HG03039 (cell line): ENCODE data around the gene SBK2.
"Not testable (repeated sequence)": the region's sequence is repeated elsewhere in the genome, so short reads cannot be mapped to it uniquely, and the experiment has no call there.

Experiments
- ATAC-seq: cut with Tn5 transposase; IDR thresholded peaks from one replicate; pipeline ENCODE4 v1.9.1; 2021; ENCODE audit warnings: mild to moderate bottlenecking, moderate library complexity; ENCODE audit not compliant: unreplicated experiment

The SBK2 gene

DNA sequence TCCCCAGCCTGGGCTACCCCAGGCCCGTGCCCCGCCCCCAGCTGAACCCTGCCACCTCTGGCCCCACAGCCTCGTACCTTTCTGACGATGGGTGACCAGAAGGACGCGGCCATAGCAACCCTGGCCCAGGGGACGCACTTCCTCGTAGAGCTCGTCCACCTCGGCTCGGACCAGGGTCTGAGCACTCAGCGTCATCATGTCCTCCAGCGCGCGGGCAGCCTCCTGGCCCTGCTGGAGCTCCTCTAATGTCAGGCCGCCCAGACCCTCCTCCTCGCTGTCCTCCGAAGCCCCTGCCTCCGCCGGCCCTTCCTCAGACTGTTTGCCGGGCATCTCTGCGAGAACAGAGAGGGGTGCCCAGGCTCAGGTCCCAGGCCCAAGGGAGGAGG, 975 bp downstream of the SBK2 start:
- ATAC-seq = no peak

- no peak for ATAC-seq
These were observed 1.6 kb downstream of the SBK2 start for GRCh38 chr19:55535173-55535964.

DNA sequence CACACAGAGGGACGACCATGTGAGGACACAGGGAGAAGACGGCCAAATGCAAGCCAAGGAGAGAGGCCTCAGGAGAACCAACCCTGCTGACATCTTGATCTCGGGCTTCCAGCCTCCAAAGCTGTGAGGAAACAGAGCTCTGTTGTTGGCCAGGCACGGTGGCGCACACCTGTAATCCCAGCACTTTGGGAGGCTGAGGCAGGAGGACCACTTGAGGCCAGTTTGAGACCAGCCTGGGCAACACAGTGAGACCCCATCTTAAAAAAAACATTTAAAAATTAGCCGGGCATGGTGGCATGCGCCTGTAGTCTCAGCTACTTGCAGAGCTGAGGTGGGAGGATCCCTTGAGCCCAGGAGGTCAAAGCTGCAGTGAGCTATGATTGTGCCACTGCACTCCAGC, 2.7 kb downstream of the SBK2 start:
- not testable (repeated sequence) for ATAC-seq

- no peak for ATAC-seq
These were observed 5.9 kb downstream of the SBK2 start for GRCh38 chr19:55530996-55531395.

- ATAC-seq = no peak
These were observed 7.2 kb downstream of the SBK2 start for GRCh38 chr19:55529636-55530234.

- no peak for ATAC-seq
These were observed 8.7 kb downstream of the SBK2 start for GRCh38 chr19:55528030-55528803.

DNA sequence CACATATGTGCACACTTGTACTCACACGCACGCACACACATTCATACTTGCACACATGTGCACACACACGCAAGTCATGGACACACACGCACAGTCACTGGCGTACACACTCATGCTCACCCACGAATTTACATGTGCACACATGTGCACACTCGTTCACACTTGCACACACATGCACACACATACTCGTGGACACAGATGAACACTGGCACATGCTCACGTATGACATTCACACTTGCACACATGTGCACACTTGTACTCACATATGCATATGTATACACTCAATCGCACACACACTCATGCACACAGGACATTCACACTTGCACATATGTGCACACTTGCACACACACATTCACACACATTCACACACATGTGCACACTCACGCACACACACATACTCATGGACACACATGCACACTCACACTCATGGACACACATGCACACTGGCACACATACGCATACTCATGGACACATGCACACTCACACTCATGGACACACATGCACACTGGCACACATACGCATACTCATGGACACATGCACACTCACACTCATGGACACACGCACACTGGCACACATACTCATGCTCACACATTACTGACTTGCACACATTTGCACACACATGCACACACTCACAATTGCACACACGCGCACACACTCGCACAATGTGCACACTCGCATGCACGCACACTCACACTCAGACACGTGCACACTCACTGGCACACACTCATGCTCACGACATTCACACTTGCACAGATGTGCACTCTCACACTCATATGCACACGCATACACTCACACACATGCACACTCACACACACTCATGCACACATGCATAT, 9.5 kb downstream of the SBK2 start:
- no peak for ATAC-seq

DNA sequence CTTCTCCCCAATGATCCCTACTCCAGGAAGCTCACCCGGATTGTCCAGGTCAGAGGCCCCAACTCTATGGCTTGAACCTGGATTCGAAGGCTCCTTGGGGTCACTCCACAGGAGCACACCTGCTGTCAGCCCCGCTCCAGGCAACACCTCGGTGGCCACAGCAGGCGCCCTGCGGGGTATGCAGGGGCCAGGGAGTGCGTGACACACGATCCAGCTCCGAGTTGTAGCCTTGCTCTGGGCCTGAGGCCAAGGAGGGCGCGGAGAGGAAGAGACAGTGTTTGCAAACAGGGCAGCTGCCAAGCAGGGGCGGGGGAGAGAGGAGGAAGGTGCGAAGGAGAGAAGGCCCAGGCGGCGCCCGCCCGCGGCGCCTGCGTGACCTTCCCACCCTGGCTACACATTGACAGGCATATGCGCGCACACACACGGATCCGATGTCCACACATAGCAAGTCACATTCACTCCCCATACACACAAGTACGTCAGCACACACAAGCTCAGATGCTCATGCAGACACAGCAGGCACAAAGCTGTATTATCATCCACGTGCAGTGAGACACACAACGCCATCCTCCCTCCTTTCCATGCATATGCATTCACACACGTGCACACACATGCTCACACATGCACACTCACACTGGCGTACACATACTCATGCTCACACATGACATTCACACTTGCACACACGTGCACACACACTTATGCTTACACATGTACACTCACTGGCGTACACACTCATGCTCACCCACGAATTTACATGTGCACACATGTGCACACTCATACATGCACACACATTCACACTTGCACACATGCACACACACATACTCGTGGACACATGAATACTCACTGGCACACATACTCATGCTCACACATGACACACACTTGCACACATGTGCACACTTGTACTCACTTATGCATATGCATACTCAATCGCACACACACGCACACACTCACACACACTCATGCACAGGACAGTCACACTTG, 10.4 kb downstream of the SBK2 start:
- no peak for ATAC-seq

DNA sequence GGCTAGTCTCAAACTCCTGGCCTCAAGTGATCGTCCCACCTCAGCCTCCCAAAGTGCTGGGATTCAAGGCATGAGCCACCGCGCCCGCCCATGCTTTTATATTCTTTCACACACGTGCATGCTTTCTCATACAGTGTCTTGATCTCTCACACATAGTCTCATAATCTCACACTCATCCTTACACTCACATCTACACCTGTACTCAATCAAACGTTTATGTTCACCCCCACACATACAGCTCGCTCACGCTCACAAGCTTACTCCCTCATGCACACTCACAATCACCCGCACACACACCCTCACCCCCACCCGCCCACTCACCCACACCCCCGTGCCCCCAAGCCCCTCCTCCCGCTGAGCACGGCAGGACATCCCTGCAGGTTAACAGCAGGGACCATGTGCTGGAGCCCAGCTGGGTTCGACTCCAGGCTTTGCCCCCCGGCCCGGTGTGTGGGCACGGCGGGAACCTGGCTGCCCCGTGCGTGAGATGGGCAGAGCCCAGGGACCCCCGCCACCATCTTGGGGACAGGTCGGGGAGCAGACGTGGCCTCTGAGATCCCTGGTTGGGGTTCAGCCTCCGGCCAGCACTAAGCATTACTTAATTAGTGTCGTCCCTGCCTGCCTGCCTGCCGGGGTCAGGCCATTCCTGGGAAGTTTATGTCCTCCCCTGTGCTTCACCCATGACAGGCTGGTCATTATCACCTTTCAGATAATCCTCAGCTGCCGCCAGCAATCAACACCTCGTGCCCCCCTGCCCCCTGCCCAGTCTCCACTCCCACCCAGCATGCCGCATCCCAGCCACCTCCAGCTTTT, 11.4 kb downstream of the SBK2 start:
- no peak for ATAC-seq

GRCh38 chr19:55520691-55521292, 16.1 kb downstream of the SBK2 start:
- ATAC-seq = no peak

DNA sequence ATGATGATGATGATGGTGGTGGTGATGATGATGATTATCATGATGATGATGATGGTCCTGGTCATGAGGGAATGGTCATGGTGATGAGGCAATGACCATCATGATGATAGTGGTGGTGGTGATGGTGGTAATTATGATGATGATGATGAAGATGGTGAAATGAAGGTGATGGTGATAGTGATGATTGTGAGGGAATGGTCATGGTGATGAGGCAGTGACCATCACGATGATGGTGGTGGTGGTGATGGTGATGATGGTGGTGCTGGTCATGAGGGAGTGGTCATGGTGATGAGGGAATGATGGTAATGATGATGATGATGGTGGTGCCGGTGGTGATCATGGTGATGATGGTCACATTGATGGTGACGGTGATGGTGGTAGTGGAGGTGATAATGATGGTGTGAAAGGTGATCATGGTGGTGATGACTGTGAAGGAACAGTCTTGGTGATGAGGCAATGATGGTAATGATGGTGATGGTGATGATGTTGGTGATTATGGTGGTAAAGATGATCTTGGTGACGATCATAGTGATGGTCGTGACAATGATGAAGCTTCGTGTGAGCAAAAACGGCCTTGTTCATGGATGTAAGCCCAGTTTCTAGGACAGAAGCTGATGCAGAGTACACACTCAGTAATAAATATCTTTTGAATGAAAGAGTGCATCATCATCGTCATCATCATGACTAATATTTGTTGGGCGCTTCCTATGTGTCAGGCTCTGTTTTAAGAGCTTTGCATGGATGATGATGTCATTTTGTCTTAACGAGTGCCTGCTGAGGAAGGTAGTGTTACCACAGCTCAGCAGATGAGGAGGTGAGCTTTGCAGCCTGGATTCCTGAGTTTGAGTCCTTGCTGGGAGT, 17.3 kb downstream of the SBK2 start:
- ATAC-seq = no peak

DNA sequence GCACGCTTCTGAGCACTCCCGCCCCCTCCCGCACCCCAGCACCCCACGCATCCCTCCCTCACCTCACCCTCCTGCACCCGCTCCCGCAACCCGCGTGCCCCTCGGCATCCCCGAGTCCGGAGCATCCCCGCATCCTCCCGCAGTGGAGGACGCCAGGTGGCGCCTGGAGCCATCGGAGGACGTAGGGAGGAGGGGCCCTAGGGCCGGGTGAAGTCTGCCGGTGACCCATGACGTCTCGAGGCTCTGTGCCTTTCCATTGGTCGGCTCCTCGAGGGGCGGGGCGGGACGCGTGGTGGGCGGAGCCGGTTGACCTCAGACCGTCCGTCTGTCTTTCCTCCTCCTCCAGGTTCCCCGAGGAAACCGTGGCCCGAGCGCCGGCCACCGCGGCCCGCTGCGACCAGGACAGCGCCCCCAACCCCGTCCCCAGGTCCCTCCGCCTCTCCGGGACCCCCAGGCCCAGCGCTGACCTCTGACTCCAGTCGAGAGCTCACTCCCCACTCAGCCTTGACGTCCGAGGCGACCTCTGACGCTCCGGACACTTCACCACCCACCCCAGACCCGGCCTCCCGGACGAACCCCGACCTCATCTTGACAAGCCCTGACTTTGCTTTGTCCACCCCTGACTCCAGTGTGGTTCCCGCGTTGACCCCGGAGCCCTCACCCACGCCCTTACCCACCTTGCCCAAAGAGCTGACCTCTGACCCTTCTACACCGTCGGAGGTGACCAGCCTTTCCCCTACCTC, 19.9 kb downstream of the SBK2 start:
- peak; percentile 94 for ATAC-seq

- no peak for ATAC-seq
These were observed 28.8 kb downstream of the SBK2 start for GRCh38 chr19:55508120-55508519.

DNA sequence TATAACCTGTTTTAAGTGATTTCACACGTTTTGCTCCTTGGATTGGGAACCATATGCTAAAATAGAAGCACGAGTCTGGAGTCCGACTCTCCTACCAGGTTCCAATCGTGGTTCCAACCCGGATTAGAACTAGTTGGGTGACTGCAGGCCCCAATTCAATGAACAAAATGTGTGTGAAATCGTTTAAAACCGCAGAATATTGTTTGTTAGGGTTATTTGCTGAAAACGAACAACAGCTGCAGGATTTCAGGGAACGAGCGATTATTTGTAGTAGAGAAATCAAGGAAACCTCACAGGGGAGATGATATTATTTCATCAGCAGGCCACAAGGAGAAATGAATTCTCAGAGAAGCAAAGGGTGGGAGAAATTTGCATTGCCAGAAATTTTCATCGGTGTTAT, 32.0 kb downstream of the SBK2 start:
- no peak for ATAC-seq

DNA sequence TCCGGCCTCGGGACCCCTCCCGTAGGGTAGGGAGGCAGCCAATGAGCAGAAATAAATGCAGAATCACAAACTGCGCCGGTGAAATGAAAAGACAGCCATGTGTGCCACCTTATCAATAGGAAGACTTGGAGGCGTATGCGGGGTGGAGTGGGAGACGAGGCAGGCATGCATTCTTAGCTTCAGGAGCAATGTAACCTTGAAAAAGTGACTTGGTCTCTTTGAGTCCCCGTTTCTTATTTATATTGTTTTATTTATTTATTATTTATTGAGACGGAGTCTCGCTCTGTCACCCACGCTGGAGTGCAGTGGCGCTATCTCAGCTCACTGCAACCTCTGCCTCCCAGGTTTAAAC, 32.7 kb downstream of the SBK2 start:
- ATAC-seq = no peak

GRCh38 chr19:55503502-55504251, 33.3 kb downstream of the SBK2 start:
- peak; percentile 88 for ATAC-seq

GRCh38 chr19:55503157-55503501, 33.8 kb downstream of the SBK2 start:
- ATAC-seq = no peak
